HG03060 (cell line): ENCODE results near the gene SIN3A.
"Not testable (repeated sequence)": the region's sequence is repeated elsewhere in the genome, so short reads cannot be mapped to it uniquely, and the experiment has no call there.

Experiments used
- ATAC-seq: cut with Tn5 transposase; IDR thresholded peaks from one replicate; pipeline ENCODE4 v1.9.1; 2021; ENCODE audit warnings: low read depth, moderate number of reproducible peaks; ENCODE audit not compliant: unreplicated experiment

Gene SIN3A

DNA sequence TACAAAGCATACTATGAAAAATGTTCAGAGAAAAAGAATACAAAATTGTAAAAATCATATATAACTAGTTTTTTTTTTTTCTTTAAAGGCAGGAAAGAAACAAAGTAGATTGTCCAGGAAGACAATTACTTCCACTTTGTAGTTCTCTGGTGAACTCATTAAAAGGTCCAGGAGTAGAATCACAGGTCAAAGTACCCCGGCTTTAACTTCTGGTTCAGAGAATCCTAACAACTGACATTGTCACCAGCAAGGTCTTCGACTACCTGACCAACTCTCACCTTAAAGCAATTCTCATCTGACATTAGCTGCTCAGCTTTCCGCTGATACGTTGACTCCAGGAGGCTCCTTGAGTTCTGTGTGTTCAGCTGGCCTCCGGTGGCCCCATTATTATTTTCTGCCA is 67.5 kb downstream of the SIN3A start:
- ATAC-seq, result not testable (repeated sequence)

DNA sequence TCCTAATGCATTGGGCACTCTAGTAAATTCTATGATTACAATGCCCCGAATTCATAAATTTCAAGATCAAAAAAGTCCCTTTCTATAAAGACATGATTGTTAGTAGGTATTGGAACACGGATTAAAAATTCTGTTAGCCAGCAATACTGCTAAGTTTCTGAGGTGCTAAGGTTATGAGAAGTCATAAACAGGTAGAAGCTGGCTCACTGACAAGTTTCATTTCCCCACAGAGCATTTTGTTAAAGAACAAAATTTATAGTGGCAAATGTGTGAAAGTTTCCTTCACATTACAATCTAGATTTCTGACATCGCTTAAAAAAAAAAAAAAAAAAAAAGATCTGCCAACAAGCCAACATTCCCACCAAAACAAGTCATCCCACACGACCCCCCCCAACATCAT is 70.7 kb downstream of the SIN3A start:
- no peak for ATAC-seq

DNA sequence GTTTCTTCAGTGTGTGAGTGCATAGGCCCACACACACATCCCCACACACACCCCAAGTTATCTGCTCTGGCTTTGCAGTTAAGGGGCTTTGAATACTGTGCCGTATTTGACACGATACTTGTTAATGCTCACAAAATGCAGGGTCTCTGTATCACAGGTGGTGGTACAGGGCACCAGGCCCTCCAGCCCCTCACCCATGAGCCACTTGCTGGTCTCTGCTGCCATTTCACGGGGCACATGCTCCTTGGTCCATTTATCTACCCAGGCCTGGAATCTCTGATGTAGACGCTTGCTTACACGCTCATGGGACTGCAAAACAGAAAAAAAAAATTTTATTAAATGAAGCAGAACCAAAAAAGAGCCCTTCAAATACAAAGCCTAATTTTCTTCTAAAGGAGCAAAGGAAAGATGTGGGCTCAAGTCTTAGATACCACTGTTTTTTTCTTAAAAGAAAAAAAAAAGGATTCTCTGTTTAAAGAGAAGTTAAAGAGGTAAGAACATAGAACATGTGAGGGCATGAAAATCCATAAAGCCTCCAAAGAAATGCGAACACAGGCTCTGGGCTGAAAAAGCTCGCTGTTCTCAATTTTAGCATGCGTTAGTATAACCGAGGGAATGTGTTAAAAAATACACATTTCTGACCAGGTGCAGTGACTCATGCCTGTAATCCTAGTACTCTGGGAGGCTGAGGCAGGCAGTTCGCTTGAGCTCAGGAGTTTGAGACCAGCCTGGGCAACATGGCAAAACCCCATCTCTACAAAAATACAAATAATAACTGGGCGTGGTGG is 79.4 kb downstream of the SIN3A start:
- no peak for ATAC-seq

DNA sequence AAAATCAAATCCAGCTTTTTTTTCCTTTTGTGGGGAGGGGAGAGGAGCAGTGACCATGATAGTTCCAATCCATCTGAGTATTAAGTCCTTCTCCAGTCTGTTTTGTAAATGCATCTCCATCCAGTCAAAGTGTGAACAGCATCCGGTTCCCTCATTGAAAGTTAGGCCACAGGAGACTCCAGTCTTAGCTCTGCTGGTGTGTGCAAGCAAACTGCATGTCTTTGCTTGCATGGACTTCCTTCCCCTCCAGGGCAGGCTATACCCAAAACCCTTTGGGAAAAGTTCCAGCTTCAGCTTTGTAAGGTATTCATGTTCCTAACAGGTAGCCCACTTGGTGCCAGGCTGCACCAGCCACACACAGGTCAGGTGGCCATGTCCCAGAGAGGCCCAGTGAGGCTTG is 80.0 kb downstream of the SIN3A start:
- ATAC-seq, result no peak

DNA sequence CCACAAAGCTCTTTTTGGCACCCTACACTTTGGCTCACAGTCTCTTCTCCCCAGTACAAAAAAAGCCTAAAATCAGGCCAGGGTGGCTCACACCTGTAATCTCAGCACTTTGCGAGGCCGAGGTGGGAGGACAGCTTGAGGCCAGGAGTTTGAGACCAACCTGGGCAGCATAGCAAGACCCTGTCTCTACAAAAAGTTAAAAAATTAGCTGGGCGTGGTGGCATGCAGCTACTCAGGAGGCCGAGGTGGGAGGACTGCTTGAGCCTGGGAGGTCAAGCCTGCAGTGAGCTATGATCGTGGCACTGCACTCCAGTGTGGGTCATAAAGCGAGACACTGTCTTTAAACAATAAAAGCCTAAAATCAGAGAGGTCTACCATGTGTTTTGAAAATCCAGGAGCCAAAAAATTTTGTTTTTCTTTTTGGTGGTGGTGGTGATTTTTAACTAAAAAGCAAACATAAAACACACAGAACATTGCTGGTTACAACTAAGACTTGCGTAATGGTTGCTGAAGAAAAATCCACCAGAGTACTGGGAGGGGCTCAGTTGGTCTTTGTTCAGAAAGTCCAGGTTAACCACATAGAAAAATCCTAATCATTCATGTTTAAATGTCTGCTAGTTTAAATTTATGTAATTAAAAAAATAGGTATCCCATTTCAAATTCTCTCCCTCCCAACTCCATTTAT is 81.5 kb downstream of the SIN3A start:
- no peak for ATAC-seq

DNA sequence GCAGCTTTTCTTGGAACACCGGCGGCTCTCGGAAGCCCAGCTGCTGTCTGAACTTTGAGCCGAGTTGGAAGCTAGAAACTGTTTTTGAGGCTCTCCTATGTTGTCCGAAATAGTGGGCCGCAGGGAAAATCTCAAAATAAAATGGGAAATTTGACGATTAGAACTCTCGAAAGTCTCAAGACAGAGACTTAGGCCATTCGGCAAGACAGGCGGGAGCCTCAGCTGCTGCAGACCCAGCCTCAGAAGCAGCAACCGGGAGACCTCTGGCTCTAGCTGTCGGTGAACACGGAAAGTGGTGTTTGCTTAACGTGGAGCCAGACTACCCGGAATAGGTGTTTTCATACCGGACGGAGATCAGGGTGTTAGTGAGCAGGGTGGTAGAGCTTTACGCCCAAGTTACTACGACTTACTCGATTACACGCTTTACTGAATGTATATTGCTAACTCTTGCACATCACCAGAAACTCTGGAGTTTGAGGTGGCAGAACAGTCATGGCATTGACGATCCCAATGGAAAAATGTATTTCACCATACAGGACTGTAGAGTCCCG is 82.7 kb downstream of the SIN3A start:
- ATAC-seq, result no peak

DNA sequence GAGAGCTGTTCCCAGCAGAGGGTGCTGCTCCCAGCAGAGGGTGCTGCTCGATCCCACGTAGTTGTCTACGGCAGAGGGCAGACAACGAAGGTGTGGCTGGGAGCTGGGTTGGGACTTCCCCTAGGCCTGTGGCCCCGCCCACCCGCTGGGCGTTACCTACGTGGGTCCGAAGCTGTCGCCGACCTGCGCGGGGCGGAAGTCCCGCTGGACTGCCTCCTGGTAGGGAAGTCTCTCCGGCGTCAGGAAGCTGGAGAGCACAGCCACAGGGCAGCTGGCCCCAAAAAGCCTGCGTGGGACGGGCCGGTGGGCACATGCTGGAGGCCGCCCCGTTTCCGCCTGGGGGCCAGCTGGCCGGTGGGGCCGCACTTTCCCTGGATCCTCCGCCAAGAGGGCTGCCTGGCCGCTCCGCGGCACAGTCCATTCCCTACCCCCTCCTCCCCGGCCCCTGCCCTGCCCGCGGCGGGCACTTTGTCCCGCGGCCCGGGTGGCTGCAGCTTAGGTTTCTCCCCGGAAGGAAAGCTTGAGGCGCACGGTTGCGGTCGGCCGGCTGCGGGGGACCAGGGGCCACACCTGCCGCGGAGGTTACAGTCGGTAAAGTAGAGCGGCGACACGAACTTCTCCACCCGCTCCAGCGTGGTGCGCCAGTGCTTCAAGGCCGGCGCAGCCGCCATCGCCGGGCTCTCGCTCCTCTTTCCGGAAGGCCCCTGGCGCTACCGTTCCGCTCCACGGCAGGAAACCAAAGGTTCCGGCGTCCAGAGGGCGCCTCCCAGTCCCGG is 83.4 kb downstream of the SIN3A start, which contains the start of gene MAN2C1:
TSS of gene MAN2C1 (minus strand) at position 695 of the 776 bp plus-strand sequence. CDS start at position 671, 24 bp downstream.
- ATAC-seq, result peak; percentile 76

DNA sequence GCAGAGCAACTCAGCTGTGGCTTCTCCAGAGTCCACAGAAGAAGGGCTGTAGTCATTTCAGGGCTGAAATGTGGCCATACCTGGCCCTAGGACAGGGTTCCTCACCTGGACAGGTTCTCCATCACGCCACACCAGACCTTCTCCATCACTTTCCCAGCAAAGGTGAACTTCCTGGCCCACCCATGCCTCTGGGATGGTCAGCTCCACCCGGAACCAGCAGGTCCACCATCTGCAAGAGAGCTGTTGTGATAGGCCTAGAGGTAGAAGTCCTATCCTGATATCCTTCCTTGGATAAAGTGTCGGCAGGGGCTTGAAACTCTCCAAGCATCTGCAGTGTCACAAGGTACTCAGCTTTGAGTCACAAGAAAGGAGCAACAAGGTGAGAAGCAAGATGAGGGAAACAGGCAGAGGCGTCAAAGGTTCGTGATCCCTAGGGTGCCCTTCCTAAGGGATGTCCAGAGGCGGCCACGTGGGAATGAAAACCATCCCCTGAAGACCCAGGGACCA is 84.0 kb downstream of the SIN3A start:
- ATAC-seq, result no peak

DNA sequence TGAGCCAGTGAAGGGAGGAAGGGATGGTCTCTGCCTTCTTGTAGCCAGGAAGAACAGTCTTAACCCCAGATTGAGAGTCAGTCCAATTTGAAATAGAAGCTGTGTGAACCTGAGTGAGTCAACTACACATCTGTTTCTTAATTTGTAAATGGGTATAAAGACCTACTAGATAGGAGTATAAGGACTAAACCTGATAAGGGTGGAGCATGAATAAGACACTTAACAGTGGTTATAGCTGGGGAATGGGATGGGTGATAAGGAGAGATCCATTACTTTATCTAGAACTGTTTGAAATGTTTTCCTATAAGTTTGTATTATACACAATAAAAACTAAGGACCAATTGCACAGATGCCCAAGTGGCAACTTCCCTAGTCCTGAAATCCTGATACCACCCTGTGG is 84.5 kb downstream of the SIN3A start:
- no peak for ATAC-seq

DNA sequence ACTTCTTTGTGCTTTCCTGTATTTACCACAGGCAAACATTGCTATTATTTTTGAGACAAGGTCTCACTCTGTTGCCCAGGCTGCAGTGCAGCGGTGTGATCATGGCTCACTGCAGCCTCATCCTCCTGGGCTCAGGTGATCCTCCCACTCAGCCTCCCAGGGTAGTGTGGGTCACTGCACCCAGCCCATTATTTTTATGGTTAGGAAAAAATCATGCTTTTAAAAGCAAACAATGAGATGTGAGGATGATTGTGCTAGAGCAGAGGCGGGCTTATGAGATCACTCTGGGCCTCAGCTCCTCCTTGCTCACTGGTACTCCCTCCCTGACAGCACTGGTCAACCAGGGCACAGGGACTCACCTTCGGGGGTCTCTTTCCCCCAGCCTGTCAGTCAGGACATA is 85.3 kb downstream of the SIN3A start:
- ATAC-seq, result no peak

DNA sequence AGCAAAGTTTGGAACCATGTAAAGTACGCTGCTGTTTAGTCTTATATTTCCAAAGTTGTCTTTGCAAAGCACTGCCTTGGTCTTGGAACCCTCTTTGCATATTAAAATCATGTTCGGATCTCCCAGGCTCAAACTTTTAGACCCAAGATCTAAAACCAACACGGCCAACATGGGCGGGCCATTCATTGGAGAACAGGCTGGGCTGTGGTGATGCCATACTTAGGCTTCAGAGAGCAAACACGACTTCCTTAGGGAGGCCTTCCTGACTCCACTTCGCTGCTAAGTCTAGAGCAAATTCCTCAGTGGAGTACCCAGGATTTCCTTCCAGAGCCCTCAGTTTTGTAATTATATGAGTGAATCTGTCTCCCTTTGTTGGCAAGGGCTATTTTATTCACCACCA is 86.6 kb downstream of the SIN3A start:
- no peak for ATAC-seq

DNA sequence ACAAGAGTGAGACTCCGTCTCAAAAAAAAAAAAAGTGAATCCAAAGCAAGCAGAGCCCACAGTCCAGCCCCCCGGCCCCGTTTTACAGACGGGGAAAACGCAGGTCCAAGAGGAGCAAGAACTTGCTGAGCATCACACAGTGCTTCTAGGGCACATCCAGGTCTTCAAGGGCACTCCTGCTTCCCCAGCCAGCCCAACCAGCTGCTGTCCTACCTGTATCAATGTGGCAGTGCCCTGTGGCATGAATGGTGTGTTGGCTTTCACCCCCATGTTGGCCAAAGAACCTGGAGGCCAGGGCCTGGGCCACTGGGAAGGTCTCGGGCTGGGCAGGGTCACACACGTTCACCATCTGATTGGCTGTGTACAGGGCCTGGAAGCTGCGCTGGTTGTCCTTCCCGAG is 87.7 kb downstream of the SIN3A start:
- ATAC-seq, result no peak

DNA sequence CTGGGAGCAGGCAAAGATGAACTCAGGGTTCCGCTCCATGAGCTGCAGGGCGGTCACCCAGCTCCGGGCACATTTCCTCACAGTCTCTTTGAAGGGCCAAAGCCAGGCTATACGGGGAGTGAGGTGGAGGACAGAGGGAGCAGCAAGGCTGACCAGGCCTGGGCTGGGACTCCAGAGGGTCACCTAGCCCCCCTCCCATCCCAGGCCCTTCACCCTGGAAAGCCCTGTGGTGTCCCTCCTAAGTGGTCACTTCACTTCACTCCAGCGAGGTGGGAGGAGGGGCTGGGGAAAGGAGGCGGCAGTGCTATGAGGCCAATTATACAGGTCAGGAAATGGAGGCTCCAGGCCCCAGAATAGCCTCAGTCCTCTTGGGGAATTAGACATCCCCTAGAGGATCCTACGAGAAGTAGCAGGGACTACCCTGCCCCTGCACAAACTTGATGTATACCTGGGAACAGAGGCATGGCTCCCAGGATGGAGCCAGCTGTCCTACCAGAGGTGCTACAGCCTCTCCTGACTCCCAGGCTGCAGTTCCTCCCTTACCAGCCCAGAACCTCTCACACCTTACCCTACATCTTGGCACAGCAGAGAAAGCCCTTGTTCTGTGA is 88.7 kb downstream of the SIN3A start:
- ATAC-seq, result no peak

DNA sequence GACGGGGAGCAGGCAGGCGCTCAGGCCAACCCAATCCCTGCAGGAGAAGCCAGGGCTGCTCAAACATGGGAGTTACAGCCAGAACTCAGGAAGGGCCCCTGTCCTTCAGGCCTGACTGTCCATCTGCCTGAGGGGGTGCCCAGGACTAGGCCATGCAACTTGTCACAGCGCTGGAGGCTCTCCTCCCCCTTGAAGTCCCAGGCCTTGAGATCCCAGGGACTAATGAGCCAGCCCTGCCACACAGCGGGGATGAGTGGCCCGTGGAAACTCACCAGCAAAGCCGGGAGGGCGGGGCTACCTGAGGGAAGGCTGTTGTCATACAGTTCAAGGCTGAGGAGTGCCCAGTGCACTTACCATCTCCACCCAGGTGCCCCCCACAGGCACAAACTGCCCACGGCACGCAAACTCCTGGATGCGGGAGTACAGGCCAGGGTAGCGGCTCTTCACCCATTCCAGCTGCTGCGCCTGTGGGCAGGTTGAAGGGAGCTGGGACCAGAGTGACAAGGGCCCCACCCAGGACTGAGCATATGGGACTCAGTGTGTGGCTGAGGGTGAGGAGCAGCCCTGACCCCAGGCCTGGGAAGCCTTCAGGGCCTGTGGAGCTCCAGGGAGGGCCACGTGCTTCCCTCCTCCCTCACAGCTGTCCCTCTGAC is 89.4 kb downstream of the SIN3A start:
- ATAC-seq, result no peak

DNA sequence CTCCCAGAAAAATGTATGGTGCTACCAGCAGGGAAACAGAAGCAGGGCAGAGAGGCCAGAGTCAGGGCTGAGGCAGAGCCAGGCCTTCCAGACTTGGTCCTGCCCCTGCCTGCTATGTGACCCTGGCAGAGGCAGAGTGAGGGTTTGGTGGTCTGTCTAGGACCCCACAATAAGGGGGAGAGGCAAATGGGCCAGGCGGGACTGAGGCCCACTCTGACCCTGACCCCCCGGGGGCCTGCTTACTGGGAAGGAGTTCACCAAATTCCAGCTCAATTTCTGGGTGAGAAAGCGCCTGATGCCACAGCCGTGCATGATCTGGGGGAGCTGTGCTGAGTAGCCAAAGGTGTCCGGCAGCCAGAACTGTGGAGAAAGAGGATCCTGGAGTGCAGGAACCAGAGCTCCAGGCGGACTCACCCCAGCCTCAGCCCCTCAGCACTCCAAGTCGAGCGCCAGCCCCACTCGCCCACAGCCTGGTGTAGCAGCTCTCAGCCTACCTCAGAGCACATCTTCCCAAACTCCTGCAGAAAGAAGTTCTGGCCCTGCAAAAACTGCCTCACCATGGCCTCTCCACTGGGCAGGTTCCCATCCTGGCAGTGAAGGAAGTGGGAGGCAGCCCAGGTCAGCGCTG is 90.0 kb downstream of the SIN3A start:
- no peak for ATAC-seq

DNA sequence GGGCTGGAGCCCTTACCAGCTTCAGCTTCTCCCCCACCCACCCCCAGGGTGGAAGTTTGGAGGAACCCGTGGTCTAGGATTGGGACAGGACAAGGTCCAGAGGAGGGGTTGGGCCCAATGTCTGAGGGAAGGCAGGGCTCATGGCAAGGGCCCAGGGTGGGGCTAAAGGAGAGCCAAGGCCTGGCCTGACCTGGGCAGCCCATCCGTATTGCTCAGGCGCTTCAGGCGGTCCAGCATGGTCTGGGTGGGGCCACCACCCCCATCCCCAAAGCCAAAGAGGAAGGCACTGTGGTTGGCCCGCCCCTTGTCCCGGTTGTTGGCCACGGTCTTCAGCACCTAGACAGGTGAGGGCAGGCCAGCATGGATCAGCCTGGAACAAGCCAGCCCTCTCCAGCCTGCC is 90.6 kb downstream of the SIN3A start:
- ATAC-seq, result no peak

DNA sequence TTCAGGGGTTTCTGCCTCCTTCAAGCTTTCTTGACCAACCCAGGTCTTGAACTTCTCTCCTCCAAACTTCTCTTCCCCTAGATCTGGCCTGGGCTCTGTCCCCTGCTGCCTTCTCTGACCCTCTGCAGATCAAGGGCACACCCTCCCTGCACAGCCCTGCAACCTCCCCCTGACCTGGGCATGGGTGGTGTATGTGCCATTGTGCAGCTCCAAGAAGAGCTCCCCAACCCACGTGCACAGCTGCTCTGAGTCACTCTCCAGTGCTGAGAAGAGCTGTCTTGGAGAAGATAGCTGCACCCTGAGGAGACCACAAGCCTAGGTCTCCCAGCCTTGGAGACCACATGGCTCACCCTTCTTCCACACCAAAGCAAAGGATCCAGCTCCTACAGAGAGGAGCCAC is 91.1 kb downstream of the SIN3A start:
- no peak for ATAC-seq

DNA sequence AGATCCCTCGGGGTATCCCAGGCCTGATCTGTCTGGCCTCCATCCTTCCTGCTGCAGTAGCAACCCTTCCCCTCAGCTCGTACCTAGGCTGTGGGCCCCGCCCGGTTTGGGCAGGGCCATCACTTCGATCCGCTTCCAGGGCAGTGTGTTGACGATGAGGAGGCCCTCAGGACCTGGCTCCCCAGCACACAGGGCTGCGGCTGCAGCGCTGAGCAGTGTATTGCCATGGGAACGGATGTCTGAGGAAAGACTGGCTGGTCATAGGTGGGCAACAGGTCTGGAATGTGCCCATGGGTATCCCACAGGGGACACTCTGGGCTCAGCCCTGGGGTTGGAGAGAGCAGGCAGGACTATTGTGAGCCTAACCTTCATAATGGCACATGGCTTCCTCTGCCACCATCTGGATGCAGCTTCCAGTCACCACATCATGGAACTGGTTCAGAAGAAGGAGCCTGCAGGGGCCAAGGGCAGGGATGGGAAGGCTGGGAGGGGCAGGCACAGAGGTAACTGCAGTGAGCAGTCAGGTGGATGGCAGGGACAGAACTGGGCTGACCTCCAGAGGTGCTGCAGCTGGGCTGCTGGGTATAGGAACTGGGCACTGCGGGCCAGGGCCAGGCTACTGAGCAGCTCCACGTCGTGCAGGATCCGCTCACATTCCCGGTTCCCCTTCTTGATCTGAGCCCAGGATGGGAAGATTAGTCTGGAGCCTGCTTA is 91.8 kb downstream of the SIN3A start:
- ATAC-seq, result no peak
